Measurements from ENCODE around the gene AS3MT. TPM values are rescaled to one million over a fixed set of nuclear protein-coding genes. Genes with fewer than 3 reads are reported as not detected.
"Not testable (repeated sequence)": the region's sequence is repeated elsewhere in the genome, so short reads cannot be mapped to it uniquely, and the experiment has no call there.

AS3MT gene
- total RNA-seq, result 5.2 and 5.5 TPM in 2 replicates

- no peak for TF ChIP-seq CTCF (IDR thresholded peaks at IDR 0.05; ENCODE audit: insufficient read depth, low read depth, low read length)
- peak within 1 kb of the TSS; percentile 59 for H3K4me3 ChIP-seq (ENCODE audit: low read depth, low read length)
- no peak for DNase-seq (ENCODE audit: low read depth)
These were observed at the start of gene AS3MT for GRCh38 chr10:102869258-102870198. Gene AS3MT, plus strand, starts transcription at chr10:102869470. Its CDS starts 123 bp downstream, at chr10:102869593.

GRCh38 chr10:102820008-102820407 is 49.3 kb upstream of the AS3MT start:
- not testable (repeated sequence) for H3K4me3 ChIP-seq (ENCODE audit: low read depth, low read length); DNase-seq (ENCODE audit: low read depth)

GRCh38 chr10:102822222-102822621 is 47.0 kb upstream of the AS3MT start:
- H3K4me3 ChIP-seq (ENCODE audit: low read depth, low read length), result no peak overlapping the region
- TF ChIP-seq CTCF (IDR thresholded peaks at IDR 0.05; ENCODE audit: insufficient read depth, low read depth, low read length), result no peak
- DNase-seq (ENCODE audit: low read depth), result no peak

- H3K4me3 ChIP-seq (ENCODE audit: low read depth, low read length), result no peak overlapping the region
- TF ChIP-seq CTCF (IDR thresholded peaks at IDR 0.05; ENCODE audit: insufficient read depth, low read depth, low read length), result no peak
- no peak for DNase-seq (ENCODE audit: low read depth)
These were observed 44.6 kb upstream of the AS3MT start for GRCh38 chr10:102824664-102825063.

GRCh38 chr10:102826148-102826796 is 43.0 kb upstream of the AS3MT start:
- no peak for TF ChIP-seq CTCF (IDR thresholded peaks at IDR 0.05; ENCODE audit: insufficient read depth, low read depth, low read length)
- no peak for DNase-seq (ENCODE audit: low read depth)
- no peak overlapping the region for H3K4me3 ChIP-seq (ENCODE audit: low read depth, low read length)

- DNase-seq (ENCODE audit: low read depth), result no peak
- H3K4me3 ChIP-seq (ENCODE audit: low read depth, low read length), result no peak overlapping the region
- no peak for TF ChIP-seq CTCF (IDR thresholded peaks at IDR 0.05; ENCODE audit: insufficient read depth, low read depth, low read length)
These were observed 41.7 kb upstream of the AS3MT start for GRCh38 chr10:102827597-102827975.

GRCh38 chr10:102831322-102832071 is 37.8 kb upstream of the AS3MT start:
- no peak for TF ChIP-seq CTCF (IDR thresholded peaks at IDR 0.05; ENCODE audit: insufficient read depth, low read depth, low read length)
- peak; percentile 14 for DNase-seq (ENCODE audit: low read depth)

More at GRCh38 chr10:102831322-102832071, 37.8 kb upstream of the AS3MT start:
- no peak overlapping the region for H3K4me3 ChIP-seq (ENCODE audit: low read depth, low read length)

All from fibroblast of villous mesenchyme (primary cell).